ENCODE data around the gene TKT.

DNA sequence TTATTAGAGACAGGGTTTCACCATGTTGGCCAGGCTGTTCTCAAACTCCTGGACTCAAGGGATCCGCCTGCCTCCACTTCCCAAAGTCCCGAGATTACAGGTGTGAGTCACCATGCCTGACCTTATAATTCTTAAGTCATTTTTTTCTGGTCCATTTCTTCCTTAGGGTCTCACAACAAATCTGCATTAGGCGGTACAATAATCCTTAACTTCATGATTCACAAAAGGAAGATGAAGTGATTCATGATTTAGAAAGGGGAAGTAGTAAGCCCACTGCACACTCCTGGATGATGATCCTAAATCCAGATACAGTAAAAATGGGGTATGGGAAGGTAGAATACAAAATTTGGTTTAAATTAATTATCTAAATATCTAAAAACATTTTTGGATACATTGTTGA, 45.0 kb upstream of the TKT start:
- no peak for TF ChIP-seq CTCF (IDR thresholded peaks at IDR 0.05)
- TF ChIP-seq ZFX (IDR thresholded peaks at IDR 0.05; ENCODE audit: borderline replicate concordance), result no peak

Data from 22Rv1 (cell line).